TTC549 (cell line): Measurements from ENCODE around the gene CPSF4.
A peak's percentile ranks its signal among the peaks of the same experiment; 100 is the strongest.
"Not testable (repeated sequence)": the region's sequence is repeated elsewhere in the genome, so short reads cannot be mapped to it uniquely, and the experiment has no call there.

Experiments
- FAIRE-seq: peaks from 2 replicates; lab custom pipeline; 2012; peaks lifted over from hg19 to GRCh38; lab: Jason Lieb, UNC

Gene CPSF4

GRCh38 chr7:99408379-99409191 is 30.2 kb upstream of the CPSF4 start, which contains the start of the genes BUD31 and PDAP1:
Gene BUD31 (plus strand): TSS chr7:99408969. CDS start chr7:99411093, 2,124 bp downstream.
Gene PDAP1 (minus strand): TSS chr7:99408597. CDS start chr7:99408548, 49 bp downstream.
- no peak for FAIRE-seq

- FAIRE-seq: no peak
Observed at GRCh38 chr7:99409192-99409572, 29.6 kb upstream of the CPSF4 start.

DNA sequence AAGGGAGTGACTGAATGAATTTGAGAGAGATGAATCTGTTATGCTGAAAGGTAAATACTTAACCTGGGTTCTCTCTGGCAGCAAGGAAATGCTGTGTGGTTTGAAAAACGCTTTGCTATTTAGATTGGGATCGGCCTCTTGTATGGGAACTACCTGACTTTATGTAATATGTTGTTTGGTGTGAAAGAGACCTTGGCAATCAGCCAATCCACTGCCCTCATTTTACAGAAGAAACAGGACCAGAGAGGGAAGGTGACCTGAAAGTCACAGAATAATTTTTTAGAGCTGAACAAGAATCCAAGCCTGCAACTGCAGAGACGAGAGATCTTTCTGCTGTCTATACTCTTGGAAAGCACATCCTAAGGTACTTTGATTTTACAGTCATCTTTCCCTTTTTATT is 28.9 kb upstream of the CPSF4 start:
- no peak for FAIRE-seq

DNA sequence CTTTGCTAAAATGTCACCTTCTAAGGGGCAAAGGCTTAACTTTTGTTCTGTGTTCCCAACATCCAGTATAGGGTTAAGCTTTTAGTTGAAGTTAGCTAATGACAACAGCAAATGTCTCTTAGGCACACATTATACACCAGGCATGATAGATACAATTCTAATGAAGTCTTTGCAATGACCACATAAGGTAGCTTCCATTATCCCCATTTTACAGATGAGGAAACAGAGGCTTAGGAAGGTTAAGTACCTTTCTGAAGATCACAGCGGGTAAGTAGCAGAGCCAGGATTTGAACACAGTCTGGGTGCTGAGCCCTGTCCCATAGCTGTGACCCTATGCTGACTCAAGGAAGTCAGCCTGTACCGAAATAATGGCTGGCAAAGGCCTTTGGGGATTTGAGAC is 28.1 kb upstream of the CPSF4 start:
- FAIRE-seq: no peak

- FAIRE-seq: peak; percentile 19
Observed at GRCh38 chr7:99415513-99416127, 23.1 kb upstream of the CPSF4 start.

- no peak for FAIRE-seq
Observed at GRCh38 chr7:99418260-99418659, 20.5 kb upstream of the CPSF4 start.

DNA sequence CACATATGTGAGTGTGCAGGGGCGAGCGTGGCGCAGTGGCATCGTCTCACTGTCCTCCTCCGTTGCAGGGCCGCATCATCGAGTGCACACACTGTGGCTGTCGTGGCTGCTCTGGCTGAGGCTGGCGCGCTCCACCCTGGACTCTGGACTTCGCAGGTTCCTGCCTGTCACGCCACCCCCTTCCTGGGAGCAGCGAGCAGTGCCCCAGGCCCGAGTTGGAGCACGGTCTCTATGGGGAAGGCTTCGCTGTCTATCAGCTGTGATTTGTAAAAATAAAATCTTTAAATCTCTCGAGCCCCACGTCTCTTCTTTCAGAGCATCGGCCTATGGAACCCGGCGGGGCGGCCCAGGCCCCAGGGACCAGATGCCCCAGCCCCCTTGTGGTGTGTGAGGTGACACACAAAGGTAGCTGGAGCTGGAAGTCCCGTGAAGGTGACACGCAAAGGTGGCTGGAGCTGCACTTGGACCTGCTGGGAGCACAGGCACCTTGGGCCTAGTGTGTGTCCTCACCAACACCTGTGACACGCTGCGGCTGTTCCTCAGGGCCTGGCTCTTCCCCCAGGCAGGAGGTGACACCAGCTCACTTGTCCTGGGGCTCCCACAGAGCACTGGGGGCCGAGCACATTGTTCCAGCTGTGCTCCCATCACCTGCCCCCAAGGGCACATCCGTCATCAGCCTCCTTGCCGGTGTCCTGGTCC is 19.3 kb upstream of the CPSF4 start:
- no peak for FAIRE-seq

DNA sequence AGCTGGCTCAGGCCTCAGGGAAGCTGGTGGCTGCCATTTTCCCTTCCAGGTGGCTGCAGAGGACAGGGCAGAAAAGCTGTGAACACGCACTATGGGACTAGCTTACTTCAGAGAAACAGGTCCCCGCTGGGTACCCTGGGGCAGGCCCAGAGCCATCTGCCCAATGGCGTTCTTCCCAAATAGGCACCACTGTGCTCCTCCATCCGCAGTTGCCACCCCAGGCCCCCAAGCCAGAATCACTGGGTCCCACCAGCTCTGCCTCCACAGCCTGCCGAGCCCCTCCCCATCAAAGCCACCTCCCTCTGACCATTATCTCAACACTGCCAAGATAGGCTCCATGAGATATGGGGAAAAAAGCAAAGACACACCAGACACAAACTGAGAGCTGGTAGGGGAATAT is 18.5 kb upstream of the CPSF4 start:
- FAIRE-seq: no peak

DNA sequence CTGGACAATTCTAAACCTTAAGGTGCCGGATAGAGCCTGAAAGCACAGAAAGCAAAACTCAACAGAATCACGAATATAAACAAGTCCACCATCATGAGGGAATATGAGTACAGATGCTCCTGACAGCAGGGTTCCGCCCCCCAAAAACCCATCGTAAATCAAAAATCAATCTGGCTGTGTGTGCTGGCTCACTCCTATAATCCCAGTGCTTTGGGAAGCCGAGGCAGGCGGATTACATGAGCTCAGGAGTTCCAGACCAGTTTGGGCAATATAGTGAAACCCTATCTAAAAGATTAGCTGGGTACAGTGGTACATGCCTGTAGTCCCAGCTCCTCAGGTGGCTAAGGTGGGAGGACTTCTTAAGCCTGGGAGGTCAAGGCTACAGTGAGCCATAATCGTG is 17.8 kb upstream of the CPSF4 start:
- FAIRE-seq: no peak

GRCh38 chr7:99422186-99422585 is 16.6 kb upstream of the CPSF4 start:
- no peak for FAIRE-seq

- no peak for FAIRE-seq
Observed at GRCh38 chr7:99422625-99423024, 16.1 kb upstream of the CPSF4 start.

DNA sequence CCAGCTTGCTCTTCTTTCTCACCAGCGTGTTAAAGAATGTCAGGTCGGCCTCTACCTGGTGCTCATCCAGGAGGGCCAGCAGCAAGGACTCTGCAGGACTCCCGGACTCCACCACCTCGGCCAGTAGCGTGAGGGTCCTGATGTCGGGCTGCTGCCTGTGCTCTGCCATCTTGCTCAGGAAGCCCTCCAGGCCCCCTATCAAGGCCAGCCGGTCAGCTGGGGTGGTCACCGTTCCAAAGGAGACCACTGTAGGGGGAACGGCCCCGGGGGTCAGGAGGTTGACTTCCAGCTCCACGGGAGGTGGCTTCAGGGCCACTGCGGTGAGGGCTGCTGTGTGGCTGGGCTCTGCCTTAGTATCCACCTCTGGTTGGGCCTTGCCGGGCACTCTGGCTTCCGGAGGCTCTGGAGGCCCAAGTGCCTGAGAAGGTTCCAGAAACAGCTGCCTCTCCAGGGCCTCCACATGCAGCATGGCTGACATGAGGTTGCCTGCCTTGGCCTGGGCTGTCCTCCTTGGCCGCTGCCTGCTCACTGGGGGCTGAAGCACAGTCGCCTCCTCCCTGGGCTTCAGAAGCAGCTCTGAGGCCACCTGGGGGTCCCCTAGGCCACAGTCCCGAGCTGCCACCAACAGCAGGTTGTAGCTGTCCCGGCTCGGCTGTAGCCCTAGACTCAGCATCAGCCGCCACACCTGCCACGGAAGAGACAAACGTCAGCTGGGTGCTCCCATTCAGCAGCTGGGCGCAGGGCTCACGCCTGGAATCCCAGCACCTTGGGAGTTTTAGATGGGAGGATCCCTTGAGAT is 13.6 kb upstream of the CPSF4 start:
- no peak for FAIRE-seq

GRCh38 chr7:99428972-99429566 is 9.7 kb upstream of the CPSF4 start:
- no peak for FAIRE-seq

DNA sequence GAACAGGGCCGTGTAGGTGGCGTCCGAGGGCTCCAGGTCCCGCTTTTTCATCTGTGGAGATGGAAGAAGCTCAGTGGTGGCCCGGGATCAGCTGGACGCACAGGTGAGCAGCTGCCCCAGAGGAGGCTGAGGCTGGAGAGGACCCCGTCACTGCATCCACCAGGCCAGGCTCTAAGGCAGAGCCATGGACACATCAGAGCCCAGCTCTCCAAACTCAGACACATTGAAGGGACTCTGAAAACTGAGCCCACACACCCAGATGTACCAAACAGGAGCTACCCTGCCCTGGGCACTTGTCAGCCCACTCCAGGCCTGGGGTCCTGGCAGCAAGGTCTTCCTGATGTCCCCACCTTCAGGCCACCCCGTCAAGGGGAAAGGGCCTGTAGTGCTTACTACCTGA is 9.0 kb upstream of the CPSF4 start:
- FAIRE-seq: no peak

GRCh38 chr7:99431756-99432540 is 6.8 kb upstream of the CPSF4 start:
- FAIRE-seq: not testable (repeated sequence)

GRCh38 chr7:99433158-99433557 is 5.6 kb upstream of the CPSF4 start:
- no peak for FAIRE-seq

DNA sequence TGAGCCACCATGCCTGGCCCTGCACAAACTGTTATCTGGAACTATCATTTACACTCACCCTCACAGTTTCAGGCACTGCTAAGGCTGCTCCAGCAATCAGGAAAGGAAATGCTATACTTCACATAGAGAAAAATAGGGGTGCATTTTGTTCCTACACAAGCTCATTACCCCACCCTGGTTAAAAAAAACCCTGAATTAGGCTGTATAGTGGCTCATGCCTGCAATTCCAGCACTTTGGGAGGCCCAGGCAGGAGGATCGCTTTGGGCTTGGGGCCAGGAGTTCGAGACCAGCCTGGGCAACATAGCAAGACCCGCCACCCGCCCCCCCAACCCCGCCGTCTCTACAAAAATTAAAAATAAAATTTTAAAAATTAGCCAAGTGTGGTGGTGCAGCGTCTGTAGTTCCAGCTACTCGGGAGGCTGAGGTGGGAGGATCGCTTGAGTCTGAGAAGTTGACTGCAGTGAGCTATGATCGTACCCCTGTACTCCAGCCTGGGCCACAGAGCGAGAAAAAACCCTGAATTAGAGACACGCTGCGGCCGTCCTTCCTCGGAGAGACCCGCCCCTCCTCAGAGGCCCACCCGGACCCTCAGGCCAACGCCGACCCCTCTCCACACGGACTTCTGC is 684 bp upstream of the CPSF4 start:
- FAIRE-seq: no peak

- no peak for FAIRE-seq
Observed at GRCh38 chr7:99440195-99440594, 1.5 kb downstream of the CPSF4 start.

GRCh38 chr7:99446096-99446495 is 7.4 kb downstream of the CPSF4 start:
- no peak for FAIRE-seq

- FAIRE-seq: no peak
Observed at GRCh38 chr7:99447943-99448342, 9.2 kb downstream of the CPSF4 start.

- no peak for FAIRE-seq
Observed at GRCh38 chr7:99448855-99449254, 10.1 kb downstream of the CPSF4 start.
